ENCODE measurements around the gene CADPS2. TPM values are rescaled to one million over a fixed set of nuclear protein-coding genes. Genes with fewer than 3 reads are reported as not detected.

The CADPS2 gene
- total RNA-seq, 1 donor from 2014 or later, result 4.4 TPM

GRCh38 chr7:122407195-122407594 lies 479.1 kb downstream of the CADPS2 start:
- DNase-seq (ENCODE audit: low read depth), result no peak
- TF ChIP-seq CTCF (conservative IDR thresholded peaks at IDR 0.05; ENCODE audit: low read depth, low read length), result no peak

GRCh38 chr7:122403113-122403512 lies 483.1 kb downstream of the CADPS2 start:
- TF ChIP-seq CTCF (conservative IDR thresholded peaks at IDR 0.05; ENCODE audit: low read depth, low read length), result no peak
- no peak for DNase-seq (ENCODE audit: low read depth)
- H3K4me3 ChIP-seq (ENCODE audit: low read depth, low read length), result no peak overlapping the region

More at GRCh38 chr7:122407195-122407594, 479.1 kb downstream of the CADPS2 start:
- no peak overlapping the region for H3K4me3 ChIP-seq (ENCODE audit: low read depth, low read length)

DNA sequence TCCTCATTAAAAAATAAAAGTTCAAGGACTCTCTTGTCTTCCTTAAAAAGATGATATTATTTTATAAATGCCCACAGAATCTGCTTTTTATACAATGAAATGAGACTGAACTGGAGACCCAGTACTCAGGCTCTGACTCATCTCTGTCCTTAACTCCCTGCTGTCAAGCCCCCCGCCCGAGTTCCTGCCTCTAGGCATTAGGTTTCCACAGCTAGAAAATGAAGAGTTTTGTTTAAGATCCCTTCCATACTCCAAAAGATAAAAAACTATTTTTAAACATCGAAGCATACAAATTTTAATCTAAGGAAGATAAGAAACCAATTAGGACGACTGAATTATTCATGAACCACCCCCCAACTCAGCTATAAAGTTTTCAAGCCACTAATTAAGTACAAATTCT lies 484.0 kb downstream of the CADPS2 start:
- DNase-seq (ENCODE audit: low read depth), result no peak
- no peak overlapping the region for H3K4me3 ChIP-seq (ENCODE audit: low read depth, low read length)
- no peak for TF ChIP-seq CTCF (conservative IDR thresholded peaks at IDR 0.05; ENCODE audit: low read depth, low read length)

- DNase-seq (ENCODE audit: low read depth), result no peak
Measured at GRCh38 chr7:122397381-122397780, 488.9 kb downstream of the CADPS2 start.

DNA sequence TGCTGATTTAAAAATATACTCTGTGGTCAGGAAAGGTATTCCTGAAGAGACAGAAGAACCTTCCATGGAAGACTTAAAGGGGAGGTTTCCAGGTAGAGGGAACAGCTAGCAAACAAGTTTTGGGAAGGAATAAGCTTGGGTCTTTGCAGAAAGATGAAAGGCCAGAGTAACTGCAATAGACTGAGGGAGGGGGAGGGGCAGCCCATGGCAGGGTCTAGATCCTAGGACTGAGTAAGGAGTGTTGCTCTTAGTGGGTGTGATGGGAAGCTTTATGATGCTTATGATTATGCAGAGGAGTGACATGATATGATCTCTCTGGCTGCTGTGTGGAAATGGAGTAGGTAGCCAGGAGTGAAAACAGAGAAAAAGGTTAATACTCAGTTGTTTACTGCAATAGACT lies 491.7 kb downstream of the CADPS2 start:
- DNase-seq (ENCODE audit: low read depth), result no peak
- no peak overlapping the region for H3K4me3 ChIP-seq (ENCODE audit: low read depth, low read length)
- TF ChIP-seq CTCF (conservative IDR thresholded peaks at IDR 0.05; ENCODE audit: low read depth, low read length), result no peak

More at GRCh38 chr7:122397381-122397780, 488.9 kb downstream of the CADPS2 start:
- no peak overlapping the region for H3K4me3 ChIP-seq (ENCODE audit: low read depth, low read length)
- TF ChIP-seq CTCF (conservative IDR thresholded peaks at IDR 0.05; ENCODE audit: low read depth, low read length), result no peak

- DNase-seq (ENCODE audit: low read depth), result no peak
- no peak overlapping the region for H3K4me3 ChIP-seq (ENCODE audit: low read depth, low read length)
- no peak for TF ChIP-seq CTCF (conservative IDR thresholded peaks at IDR 0.05; ENCODE audit: low read depth, low read length)
Measured at GRCh38 chr7:122384528-122384927, 501.7 kb downstream of the CADPS2 start.

GRCh38 chr7:122383934-122384333 lies 502.3 kb downstream of the CADPS2 start:
- DNase-seq (ENCODE audit: low read depth), result no peak
- no peak overlapping the region for H3K4me3 ChIP-seq (ENCODE audit: low read depth, low read length)
- TF ChIP-seq CTCF (conservative IDR thresholded peaks at IDR 0.05; ENCODE audit: low read depth, low read length), result no peak

Data from epithelial cell of proximal tubule (primary cell).